Loucy (cell line): ENCODE results near the gene RBBP6.

Source experiments
- EZH2phosphoT487 ChIP-seq: fragments of 200-600 bp; IDR thresholded peaks from 2 replicates; pipeline ENCODE4 v1.6.1; 2018; ENCODE audit warnings: antibody characterized with exemption, mild to moderate bottlenecking, moderate library complexity, borderline replicate concordance
- TF ChIP-seq, protein P1 (sequence below): fragments of 200-600 bp; sonication (generic); conservative IDR thresholded peaks from 2 replicates; pipeline ENCODE4 v1.5.1; 2014; ENCODE audit warnings: mild to moderate bottlenecking, antibody characterized with exemption, low read length

DNA sequence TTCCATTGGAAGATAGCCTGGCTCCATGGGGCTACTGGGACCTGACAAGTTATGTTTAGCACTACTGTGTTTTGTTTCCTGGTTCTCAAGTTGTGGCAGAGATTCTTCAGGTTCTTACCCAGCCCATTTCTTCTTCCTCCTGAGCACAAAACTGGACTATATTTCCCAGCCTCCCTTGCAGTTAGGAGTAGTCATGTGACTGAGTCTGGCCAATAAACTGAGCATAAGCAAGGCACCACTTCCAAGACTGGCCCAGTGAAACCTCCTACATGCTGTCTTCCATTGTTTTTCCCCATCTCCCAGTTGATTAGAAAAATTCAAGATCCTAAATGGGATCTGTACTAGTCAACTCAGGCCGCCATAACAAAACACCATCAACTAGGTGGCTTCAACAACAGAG lies 28.2 kb upstream of the RBBP6 start:
- TF ChIP-seq, protein P1, sequence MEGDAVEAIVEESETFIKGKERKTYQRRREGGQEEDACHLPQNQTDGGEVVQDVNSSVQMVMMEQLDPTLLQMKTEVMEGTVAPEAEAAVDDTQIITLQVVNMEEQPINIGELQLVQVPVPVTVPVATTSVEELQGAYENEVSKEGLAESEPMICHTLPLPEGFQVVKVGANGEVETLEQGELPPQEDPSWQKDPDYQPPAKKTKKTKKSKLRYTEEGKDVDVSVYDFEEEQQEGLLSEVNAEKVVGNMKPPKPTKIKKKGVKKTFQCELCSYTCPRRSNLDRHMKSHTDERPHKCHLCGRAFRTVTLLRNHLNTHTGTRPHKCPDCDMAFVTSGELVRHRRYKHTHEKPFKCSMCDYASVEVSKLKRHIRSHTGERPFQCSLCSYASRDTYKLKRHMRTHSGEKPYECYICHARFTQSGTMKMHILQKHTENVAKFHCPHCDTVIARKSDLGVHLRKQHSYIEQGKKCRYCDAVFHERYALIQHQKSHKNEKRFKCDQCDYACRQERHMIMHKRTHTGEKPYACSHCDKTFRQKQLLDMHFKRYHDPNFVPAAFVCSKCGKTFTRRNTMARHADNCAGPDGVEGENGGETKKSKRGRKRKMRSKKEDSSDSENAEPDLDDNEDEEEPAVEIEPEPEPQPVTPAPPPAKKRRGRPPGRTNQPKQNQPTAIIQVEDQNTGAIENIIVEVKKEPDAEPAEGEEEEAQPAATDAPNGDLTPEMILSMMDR = no peak
- no peak for TF ChIP-seq EZH2phosphoT487
